AG10803 (cell line): ENCODE results near the gene GLIPR2.
A peak's percentile ranks its signal among the peaks of the same experiment; 100 is the strongest.

Source experiments
- DNase-seq: peaks from one replicate; pipeline ENCODE4 v3.0.0; 2010; ENCODE audit warnings: low read depth
- H3K4me3 ChIP-seq: 2 replicates; pipeline ENCODE4 v1.5.1; 2011; ENCODE audit warnings: mild to moderate bottlenecking, low read length, control low read depth
- CTCF ChIP-seq: conservative IDR thresholded peaks from 2 replicates; pipeline ENCODE4 v1.5.1; 2011; ENCODE audit warnings: mild to moderate bottlenecking, low read length, control low read depth, inconsistent platforms

The GLIPR2 gene

DNA sequence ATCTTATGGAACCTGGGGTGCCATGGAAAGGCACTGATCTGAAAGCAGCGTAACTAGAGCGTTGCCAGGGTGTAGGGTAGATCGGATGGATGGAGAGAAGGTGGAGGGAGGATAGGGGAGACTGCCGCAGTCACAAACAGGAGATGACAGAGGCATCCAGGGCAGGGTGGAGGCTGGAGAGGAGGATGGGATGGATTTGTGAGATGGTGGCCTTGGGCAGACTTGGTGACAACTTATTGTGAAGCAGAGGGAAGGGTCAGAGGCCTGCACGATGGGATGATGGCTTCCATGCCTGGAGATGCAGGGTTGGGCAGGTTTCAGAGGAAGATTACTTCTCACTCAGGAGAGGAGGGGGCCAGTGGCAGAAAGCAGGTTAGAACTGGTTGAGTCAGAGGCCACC is 2.4 kb downstream of the GLIPR2 start:
- H3K4me3 ChIP-seq: no peak overlapping the region
- DNase-seq: no peak
- no peak for TF ChIP-seq CTCF

DNA sequence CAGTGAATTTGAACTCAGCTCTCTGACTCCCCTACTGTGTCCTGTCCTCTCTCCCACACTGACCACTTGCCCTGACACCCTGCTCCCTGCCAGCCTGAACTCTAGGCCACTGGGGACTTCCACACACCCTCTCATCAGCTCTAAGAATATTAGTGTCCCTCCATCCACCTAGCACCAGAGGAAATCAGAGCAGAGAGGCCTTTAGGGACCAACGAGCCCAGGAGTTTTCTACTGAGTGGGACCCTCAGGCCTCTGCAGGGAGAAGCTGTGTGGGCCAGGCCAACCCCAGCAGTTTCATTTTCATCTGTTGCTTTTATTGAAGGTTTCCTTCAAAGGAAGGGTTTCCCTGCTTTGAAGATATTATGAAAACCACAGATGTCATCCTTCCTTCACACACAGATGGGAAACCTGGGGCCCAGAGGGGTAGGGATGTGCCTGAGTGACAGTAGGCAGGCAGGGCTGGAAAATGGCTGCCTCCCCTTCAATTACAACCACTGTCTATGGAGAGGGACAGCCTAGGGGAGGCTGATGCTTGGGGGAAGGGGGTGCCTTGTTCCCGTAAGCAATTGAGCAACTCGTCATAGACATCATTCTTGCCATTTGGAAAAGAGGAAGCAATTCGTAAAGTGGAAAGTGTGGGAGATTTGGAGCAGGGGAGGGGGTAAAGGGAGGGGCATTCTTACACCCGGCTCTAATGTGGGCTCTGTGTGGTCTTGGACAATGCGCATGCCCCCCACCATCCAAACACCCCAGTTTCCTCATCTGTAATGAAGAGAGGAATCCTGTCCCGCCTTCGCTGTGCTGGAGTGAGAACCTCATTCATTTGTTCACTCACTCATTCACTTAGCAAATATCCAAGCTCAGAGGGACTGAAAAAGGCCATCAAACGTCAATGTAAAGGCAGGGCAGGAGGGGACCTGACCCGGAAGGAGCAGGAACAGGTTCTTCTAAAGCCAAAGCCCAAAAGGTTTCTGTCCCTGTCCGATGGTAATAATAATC is 3.9 kb downstream of the GLIPR2 start:
- no peak for DNase-seq
- no peak for TF ChIP-seq CTCF
- no peak overlapping the region for H3K4me3 ChIP-seq

- TF ChIP-seq CTCF: peak; percentile 59
- no peak overlapping the region for H3K4me3 ChIP-seq
- peak; percentile 48 for DNase-seq
Observed at GRCh38 chr9:36141288-36141687, 4.8 kb downstream of the GLIPR2 start.

GRCh38 chr9:36141761-36142160 is 5.2 kb downstream of the GLIPR2 start:
- no peak for DNase-seq
- no peak overlapping the region for H3K4me3 ChIP-seq
- TF ChIP-seq CTCF: no peak

DNA sequence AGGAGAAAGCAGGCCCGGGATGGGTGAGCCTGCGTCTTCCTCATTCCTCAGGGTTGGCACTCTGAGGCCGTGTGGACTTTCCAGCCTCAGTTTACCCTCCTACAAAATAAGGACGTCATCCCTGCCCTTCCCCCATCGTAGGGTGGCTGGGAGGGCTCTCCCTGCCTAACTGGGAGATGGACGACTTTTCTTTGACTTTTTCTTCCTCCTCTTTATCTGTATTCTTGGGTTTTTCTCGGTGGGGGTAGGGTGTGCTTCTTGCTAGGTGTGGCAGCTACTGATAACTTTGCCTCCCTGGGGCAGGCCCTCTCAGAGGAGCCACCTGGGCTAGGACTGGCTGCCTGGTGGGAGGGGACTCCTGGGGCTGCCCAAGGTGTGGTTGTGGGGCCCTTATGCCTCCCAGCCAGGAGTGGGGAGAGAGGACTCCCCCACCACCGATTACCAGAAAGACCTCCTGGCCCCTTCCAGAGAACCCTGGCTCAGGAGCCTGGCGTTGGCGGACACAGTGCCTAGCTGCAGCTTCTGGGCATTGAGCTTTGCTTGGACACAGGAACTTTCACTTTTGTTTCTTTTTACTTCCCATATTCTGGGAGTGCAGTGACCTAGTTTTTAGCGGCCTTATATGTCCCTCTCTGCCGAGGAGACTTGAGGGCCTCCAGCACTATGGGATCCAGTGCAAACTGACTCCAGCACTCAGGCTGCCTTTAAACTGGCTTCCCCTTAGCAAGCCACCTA is 6.1 kb downstream of the GLIPR2 start:
- no peak for DNase-seq
- no peak overlapping the region for H3K4me3 ChIP-seq
- TF ChIP-seq CTCF: no peak

DNA sequence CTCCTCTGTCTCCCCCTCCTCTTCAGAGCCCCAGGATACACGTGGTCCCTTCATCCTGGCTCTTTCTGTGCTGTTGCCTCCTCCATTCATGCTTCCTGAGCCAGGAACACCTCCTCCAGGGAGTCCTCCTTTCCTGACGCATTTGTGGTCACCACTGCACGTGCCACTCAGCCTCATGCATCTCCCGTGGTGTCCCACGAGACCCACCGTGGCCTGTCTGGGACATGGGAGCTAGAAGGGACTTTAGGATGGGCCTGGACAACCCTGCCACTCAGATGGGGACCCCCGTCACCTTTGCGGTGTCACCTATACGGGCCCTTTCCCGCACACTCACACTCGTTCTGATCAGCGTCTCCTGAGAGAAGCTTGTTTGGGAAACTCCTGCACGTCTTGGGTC is 6.7 kb downstream of the GLIPR2 start:
- DNase-seq: no peak
- H3K4me3 ChIP-seq: no peak overlapping the region
- no peak for TF ChIP-seq CTCF
